GM12801 (cell line): ENCODE results near the gene GRK6.

Source experiments
- CTCF ChIP-seq: IDR thresholded peaks from one replicate; pipeline ENCODE4 v1.5.1; 2011; ENCODE audit warnings: control low read depth; ENCODE audit not compliant: insufficient read length; ENCODE audit errors: extremely low read depth

The GRK6 gene

DNA sequence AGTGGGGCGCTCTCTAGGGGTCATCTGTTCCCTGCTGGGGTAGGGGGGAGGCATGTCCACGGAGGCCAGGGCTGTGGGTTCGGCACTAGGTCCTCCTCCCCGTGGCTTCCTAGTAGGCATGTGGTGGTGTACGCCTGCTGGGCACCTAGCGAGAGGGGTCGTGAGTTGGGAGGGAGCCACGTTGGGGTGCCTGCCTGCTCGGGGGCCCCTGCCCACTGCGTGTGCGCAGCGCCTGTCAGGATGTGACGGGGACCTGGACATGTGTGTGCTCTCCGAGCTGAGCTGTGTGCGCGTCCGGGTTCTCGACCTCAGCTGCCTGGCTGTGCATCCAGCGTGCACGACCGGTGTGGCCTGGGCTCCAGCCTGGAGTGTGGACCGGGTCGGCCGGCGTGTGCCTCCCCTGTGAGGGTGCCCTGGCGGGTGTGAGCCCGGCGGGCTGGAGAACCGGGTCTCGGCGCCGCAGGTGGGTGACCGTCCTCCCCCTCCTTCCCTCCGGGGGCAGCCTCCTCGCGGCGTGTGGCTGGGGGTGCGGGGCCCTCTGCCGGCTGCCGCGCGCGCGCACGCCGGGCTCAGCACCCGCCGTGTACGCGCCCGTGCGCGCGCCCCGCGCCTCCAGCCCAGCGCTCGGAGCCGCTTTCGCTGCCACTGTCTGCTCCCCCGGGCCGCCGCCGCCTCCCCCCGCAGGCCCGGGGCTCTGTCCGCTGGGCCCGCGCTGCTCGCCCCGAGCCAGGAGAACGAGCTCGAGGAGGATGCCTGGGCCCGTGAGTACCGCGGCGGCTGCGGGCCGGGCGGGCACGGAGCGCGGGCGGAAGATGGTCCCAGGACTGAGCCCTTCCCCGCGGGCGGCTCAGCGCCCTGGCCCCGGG, 20.0 kb downstream of the GRK6 start, which contains the start of gene PRR7:
TSS of gene PRR7 (plus strand) at position 615 of the 866 bp plus-strand sequence. CDS start 8,254 bp downstream, outside the sequence.
- TF ChIP-seq CTCF: no peak

DNA sequence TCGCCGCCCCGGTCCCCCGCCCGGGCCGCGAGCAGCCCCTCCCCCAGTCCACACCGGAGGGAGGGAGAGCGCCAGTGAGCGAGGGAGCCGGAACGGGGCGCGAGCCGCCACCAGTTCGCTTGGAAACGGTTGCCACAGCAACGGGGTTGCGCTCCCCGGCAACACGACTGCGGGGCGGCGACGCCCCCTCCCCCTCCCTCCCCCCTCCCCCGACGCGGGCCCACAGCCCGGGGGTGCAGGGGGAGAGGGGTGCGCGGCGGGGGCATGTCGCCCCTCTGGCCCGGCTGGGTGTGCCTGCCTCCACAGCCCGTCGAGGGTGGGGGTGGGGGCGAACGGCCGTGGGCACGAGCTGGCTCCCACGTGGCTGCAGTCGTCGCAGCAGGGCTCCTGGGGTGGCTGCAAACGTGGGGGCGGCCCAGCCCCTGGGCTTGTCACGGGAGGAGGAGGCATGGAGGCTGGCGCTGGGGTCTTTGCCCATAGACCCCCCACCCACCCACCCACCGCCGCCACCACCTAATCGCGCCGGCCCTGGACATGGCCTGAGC, 20.7 kb downstream of the GRK6 start:
- TF ChIP-seq CTCF: no peak

DNA sequence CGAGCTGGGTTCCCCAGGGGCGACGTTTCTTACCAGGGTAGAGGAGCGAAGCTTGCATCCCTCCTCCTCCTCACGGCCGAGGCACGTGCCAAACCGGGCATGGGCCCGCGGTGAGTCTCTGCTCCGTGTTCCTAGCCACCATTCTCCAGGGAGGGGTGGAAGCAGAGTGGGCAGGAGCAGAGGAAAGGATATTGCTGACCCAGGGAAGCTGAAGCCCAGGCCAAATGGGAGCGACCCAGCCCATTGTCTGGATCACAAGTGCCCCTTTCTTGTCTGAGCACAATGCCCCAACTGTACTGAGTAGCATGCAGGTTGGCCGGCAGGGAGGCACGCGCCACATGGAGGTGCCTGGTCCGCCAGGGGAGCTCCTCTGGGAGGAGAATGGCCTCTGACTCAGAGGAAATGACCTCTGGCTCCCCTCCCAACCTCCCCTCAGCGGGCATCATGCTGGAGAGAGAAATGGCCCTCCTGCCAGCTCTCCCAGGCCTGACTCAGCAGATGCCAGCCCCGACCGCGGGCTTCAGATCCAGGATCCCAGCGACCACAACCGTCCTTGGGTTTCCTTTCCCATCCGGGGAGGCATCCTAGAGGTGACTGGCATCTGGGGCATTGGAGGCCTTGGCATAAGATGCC, 21.3 kb downstream of the GRK6 start:
- no peak for TF ChIP-seq CTCF

DNA sequence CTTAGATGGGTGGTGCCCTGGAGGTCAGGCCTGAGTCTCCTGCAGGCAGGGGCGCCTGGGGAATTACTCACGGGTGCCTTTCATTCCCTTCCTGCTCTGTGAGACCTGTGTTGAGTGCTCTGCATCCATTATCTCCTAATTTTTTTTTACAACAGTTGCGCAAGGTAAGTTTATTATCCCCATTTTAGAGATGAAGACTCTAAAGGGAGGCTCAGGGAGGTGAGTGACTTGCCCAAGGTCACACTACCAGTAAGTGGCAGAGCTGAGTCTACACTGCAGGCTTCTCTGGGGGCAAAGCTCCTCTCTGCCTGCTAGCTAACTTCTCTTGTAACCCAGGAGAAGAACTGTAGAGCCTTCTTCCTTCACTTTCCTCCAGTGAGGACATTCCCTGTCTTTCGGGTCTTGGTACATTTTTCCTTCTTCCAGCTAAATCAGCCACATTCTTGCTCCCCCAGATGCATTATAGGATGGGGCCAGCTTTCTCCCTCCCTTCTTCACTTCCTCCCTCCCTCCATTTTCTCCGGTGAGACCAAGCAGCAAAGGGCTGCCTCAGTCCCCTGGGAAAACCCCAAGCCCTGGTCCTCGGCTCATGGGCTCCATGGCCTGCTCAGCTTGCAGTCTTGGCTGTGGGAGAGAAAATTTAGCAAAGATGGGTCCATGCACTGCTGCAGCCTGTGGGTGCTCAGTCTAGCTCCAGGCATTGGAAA, 21.9 kb downstream of the GRK6 start:
- TF ChIP-seq CTCF: no peak

DNA sequence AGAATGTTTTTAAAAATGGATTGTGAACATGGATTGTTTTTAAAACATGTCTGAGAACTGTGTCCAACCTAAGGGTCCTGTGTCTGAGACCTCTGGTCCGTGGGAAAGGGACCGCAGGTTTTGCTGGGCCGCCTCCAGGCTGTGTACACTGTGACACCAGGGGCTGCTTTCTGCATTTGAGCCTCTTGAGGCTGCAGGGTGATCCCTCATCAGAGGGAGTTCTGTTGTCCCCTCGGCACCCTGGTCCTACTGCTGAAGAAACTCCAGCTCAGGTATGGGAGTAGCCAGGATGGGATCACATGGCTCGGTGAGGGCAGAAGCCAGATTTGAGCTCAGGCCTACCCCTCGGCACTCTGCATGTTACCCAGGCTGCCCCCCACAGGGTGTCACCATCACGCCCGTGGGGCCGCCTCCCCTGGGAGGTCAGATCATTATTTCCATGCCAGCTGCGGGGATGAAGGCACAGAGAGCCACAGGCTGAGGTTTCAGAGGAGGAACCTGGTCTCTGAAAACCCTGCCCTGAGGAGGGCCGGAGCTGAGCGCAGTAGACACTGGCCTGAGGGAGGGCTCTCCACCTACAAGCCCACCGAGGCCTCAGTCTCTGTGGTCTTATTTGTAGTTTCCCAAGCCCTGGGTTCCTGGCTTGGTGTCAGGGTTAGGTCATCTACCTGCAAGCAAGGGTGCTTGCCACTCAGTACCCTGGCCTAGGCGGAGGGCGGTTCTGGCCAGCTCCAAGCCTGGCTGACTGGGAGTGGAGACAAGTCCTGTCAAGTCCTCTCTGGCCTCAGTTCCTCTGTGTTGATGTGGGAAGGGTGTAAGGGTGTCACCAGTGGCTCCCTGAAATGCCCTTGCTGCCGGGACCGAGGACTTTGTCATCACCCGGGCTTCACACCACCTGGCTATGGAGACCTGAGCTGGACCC, 22.9 kb downstream of the GRK6 start:
- no peak for TF ChIP-seq CTCF

DNA sequence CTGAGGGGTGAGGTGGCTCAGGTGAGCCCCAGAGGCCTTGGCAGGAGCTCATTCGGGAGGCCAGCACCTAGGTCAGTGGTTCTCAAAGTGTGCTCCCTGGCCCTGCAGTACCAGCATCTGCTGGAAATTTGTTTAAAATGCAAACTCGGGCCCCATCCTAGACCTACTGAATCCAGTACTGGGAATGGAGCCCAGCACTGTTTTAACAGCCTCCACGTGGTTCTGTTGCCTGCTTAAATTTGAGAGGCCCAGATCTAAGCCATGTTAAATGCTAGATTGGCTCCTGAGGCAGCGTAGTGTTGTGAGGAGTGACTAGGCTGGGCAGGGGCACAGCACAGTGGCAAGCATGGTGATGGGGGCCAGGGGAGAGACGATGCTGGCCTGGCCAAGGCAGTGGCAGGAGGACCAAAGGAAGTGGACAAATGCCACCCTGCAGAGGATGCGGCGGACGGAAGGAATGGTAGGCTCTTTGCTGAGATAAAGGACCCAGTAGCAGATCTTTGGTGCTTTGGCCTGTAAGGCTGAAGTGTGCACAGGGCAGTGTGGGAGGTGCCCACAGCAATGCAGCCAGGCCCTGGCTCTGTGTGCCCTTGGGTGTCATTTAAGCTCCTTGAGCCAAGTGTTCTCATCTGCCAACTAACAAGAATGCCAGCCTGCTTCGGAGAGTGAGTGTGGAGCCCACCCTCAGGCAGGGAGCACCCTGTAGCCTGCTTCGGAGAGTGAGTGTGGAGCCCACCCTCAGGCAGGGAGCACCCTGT, 24.4 kb downstream of the GRK6 start:
- TF ChIP-seq CTCF: no peak
